CD4-positive, alpha-beta T cell treated with Interferon gamma for 1 hour (primary cell): Measurements from ENCODE around the gene CAMK2A.

Experiments used
- DNase-seq: peaks from one replicate; pipeline ENCODE4 v3.0.0-alpha.2; 2020

CAMK2A gene

DNA sequence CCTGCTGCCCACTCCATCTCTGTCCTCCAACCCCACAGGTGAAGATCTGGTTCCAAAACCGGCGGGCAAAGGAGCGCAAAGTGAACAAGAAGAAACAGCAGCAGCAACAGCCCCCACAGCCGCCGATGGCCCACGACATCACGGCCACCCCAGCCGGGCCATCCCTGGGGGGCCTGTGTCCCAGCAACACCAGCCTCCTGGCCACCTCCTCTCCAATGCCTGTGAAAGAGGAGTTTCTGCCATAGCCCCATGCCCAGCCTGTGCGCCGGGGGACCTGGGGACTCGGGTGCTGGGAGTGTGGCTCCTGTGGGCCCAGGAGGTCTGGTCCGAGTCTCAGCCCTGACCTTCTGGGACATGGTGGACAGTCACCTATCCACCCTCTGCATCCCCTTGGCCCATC lies 106.1 kb downstream of the CAMK2A start:
- DNase-seq: no peak

DNA sequence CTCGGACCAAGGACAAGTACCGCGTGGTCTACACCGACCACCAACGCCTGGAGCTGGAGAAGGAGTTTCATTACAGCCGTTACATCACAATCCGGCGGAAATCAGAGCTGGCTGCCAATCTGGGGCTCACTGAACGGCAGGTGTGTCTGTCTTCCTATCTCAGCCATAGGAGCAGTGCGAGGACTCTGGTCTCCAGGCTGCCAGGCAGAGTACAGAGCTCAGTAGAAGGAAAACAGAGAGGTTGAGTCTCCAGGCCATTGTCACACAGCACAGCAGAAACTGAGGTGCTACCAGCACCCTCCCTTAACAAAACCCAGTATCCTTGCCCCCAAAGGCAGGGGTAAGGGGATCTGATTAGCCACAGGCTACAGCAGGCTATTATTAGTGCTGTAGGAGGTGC lies 106.8 kb downstream of the CAMK2A start:
- no peak for DNase-seq

DNA sequence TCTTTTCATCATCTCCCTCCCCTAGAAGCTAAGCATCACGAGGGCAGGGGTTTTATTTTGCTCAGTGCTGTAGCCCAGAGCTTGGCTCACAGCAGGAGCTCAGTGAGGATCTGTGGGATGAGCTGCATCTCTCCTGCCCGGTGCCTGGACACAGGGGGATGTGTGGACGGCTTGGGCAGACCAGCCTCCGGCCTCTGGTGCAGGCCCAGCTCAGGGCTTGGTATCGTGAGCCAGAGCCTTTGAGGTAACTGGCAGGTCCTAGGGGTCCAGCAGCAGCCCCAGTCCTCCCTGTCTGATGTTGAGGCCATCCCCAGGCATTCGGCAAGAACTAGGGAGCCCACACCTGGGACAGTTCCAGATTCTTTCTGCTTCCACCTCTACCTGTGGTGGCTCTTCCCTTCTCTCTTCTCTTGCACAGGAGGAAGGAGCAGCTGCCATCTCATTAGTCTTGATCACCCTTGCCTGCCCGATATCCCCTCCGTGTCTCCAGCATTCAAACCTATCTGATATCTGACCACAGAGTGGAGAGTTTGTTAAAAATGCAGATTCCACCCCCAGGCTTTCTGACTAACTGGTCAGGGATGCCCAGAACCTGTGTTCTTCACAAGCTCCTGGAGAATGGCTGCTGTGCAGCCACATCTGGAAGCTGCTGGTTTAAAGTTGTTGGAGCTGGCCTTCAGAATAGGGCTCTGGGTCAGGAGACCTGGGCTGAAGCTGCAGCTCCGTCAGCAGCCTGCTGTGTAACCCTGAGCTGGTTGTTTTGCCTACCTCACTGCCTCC lies 107.6 kb downstream of the CAMK2A start:
- no peak for DNase-seq

DNA sequence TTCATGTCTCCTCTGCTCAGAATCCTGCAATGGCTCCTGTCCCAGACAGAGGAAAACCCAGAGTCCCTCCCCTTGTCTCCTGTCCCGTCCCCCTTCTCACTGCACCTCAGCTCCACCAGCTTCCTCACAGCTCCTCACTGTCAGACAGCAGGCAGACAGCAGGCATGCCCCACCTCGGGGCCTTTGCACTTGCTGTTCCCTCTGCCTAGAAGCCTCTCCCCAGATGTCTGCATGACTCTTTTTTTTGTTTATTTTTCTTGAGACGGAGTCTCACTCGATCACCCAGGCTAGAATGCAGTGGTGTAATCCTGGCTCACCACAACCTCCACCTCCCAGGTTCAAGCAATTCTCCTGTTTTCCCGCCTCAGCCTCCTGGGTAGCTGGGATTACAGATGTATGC lies 108.5 kb downstream of the CAMK2A start:
- DNase-seq: no peak

DNA sequence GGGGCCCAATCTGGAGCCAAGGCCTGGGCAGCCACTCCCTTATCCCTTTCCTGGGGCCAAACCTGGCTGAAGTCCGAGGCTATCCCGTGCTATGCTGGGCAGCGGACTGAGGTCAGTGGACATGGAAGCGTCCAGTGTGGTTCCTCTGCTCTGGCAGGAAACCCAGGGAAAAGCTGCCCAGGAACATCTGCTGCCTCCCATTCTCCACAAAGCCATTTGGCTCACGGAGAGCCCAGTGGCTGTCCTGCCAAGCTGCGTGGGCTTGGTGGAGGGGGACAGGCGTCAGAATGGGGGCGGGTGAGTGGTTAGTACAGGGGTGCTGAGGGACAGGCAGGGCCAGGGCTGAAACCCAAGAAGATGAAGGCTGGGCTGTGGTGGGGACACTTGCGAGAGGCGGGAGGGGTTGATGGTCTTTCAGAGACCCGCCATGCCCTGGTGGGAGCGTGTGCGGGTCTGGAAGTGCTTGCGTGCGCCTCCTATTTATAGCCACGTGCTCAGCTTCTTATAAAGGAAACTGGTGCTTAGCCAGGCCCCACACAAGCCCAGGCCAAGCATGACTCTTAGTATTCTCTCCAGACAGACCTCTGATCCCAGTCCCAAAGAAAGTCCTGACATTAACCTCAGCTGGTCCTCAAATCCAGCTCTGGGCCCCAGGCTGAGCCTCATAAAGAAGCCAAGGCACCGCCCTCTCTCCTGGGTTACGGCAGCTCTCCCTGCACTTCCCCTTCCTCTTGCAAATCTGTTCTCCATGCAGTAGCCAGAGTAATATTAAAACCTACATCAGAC lies 109.1 kb downstream of the CAMK2A start:
- DNase-seq: no peak

DNA sequence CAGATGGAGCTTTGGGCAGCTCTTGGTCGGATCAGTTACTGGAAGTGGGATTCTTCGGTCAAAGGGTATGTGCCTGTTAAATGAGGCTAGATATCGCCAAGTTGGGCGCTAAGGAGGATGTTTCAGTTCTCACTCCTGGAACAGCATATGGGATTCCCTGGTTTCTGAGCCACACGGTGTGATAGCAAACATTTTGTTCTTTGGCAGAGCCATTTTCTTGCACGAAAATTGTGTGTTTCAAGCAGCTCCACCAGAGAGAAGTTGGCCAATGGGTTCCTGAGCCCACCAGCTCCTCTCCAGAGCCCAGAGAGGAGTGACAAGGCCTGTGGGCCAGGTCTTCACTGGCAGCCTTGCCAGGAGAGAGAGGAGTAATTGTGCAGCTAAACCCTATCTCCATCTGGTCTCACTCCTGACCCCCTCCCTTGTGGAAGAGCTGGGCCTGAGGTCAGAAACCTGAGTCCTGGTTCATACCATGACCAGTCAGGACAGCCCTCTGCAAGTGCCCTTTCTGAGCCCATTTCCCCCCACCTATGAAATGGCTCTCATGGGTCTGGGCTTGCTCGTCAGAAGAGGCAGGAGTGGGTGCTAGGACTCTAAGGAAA lies 110.5 kb downstream of the CAMK2A start:
- no peak for DNase-seq

DNA sequence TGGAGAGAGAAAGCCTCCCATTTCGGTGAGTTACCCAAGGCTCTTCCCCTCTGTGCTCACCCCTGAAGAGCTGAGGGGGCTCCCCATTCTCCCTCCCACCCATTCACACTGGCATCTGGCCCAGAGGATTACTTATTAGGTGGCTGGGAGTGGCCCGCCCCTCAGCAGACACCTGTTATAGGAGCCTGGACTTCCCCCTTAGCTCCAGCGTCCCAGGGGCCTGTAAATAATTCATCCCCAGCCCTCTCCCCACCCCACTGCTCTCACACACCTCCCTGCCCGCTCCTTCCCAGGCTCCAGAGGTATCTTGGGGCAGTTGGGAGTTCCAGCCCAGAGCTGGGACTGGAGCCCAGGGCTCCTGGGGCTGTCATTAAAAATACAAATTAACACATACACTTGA lies 111.3 kb downstream of the CAMK2A start:
- DNase-seq: no peak

DNA sequence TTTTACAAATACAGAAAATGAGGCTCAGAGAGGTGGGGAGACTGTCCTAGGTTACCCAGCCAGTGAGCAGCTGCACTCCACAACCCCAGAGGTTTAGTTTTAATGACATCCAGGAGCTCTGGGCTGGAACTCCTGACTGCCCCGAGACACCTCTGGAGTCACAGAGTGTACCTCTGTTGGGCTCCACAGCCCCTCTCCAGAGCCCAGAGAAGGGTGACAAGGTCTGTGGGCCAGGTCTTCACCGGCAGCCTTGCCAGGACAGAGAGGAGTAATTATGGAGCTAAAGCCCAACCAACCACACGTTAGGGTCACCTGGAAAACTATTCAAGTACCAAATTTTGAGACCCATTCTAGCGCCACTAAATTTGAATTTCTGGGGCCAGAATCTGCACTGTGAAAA lies 111.9 kb downstream of the CAMK2A start:
- DNase-seq: no peak

DNA sequence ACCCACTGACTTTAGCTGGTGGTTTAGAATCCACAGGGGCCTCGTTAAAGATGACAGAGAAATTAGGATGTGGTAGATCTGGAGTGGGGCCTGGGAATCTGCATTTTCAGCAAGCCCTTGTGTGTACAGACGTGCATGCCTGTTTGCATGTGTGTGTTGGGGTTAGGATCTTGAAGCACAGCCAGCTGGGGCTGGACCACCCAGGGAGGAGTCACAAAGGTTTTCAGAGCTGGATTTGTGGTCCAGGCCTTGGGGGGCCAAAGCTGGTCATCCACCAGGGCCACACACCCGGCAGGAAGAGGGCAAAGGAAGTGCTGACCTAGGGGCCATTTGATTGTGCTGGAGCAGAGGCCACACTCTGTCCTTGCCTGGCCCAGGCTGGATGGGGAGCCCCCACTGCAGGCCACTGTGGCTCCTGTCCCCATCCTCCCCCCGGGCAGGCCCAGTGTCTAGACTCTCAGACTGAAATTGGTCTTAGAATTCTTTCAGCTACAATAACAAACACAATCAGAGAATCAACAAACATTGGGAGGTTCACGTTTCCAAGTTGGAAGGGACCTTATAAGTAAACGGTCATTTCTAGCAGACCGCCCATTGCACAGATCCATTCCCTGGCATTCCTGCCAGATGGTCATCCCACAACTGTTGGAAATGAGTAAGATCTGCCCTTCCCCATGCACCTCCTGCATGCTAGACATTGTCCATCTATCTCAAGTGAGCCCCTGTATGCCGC lies 112.7 kb downstream of the CAMK2A start:
- no peak for DNase-seq

DNA sequence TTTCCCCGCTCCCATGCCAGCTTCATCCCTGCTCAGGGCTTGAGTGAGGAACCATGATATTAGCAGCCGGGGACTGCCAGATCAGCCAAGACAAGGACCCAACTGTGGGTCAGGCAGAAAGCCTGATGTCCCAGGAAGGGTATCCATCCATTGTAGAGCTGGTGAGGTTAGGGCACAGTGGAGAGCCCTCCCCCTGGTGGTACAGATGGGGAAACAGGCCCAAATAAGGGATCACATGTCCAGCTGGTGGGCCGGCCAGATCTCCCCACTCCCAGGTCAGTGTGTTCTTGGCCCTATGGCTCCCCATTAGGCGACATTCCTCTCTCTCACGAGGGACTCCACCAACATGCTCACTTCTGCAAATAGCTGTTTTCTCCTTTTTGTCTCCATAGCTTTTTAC lies 114.0 kb downstream of the CAMK2A start:
- DNase-seq: no peak

DNA sequence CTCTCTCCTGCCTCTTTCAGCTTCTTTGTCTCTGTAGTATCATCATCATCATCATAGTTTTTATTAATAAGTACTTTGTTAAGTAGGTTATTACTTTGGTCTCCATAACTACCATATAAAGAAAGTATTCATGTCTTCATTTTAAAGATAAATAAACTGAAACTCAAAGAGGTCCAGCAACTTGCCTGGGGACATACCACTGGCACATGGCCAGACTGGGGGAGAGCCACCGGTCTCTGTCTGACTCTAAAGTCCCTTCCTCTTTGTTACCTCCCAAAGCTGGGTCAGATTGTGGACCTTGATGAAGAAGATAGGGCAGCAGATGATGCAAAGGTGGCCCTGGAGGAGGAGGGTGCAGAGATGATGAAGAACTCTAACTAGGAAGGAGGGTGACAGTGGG lies 114.5 kb downstream of the CAMK2A start:
- DNase-seq: no peak

DNA sequence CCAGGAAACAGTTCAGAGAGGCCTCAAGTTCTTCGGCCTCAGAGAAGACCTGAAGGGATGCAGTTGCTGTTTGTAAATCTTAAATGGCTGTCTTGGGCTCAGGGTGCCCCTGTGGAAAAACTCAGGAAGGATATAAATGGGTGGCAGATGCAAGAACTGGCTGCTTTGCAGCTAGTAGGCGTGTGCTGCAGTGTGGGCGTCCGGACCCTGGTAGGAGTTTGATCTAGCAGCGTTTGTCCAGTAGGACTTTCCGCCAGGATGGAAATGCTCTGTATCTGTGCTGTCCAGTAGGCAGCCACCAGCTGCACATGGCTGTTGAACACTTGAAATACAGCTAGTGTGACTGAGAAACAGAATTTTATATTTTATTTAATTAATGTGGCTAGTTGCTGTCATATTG lies 115.3 kb downstream of the CAMK2A start:
- no peak for DNase-seq

DNA sequence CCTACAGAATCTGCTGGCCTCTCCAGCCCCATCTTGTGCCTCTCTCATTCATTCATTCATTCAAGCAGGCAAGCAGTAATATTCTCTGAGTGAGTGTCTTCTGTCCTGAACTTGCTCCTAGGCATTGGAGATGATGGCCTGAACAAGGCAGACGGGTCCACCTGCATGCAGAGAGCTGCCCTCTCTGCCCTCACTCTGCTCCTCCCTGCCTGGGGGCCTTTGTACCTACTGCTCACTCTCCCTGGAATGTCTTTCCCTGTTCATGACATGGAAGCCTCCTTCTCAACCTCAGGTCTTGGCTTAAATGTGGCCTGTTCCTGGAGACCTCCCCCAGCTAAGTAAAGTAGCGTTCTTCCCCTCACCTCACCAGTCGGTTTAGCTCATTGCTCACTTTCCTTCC lies 116.4 kb downstream of the CAMK2A start:
- DNase-seq: no peak

DNA sequence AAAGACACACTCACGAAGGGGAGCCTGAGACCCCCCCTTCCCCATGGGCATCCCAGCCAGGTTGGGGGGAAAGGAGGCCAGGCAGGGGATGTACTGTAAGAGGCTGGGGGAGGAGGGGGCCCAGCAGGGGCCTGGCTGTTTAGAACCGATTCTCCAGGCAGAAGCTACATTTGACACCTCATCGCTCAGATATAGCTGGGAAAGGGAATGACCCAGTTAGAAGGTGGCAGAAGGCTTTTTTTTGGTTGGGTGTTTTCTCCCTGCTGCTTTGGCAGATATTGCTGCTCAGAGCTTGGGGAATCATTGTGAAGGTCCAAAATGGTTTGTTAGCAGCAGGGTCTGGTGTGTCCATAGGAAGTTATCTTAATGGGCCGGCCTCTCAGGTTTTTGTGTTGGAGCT lies 117.0 kb downstream of the CAMK2A start:
- DNase-seq: no peak

DNA sequence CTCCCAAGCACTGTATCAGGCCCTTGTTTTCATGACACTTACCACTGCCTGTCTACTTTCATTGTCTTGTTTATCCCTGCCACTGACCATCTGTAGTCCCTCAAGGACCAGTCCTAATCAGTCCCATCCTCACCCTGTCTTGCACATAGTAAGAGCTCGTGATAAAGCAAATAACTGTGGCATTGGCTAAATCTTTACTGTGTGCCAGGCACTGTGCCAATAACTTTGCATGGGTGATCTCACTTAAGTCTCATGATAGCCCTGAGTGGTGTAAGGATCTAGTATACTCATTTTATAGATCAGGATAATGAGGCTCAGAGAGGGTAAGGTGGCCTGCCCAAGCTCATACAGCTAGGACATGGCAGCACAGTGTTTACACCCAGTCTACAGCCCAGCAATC lies 117.4 kb downstream of the CAMK2A start:
- DNase-seq: no peak
